HepG2 (cell line): Measurements from ENCODE around the gene ZXDC. TPM values are rescaled to one million over a fixed set of nuclear protein-coding genes. Genes with fewer than 3 reads are reported as not detected.

ENCODE experiments used
- ATAC-seq: fragments of 200-7000 bp; cut with Tn5 transposase; 3 replicates; pipeline ENCODE4 v1.9.1; 2020; ENCODE audit warnings: mild to moderate bottlenecking, moderate library complexity
- BruUV-seq: library from RNA; stranded (reverse); fragments of 400-500 nt; replicated peaks from 2 replicates; lab custom pipeline; 2021; lab: Mats Ljungman, UMichigan
- CTCF ChIA-PET: fragments of 300-600 bp; formaldehyde crosslinking; extraction: SDS; loops from one replicate; lab custom pipeline; 2021; ENCODE audit warnings: low total read pairs, inconsistent platforms, low intra/inter-chr PET ratio; lab: Yijun Ruan, JAX
- POLR2A ChIA-PET: fragments of 350-600 bp; sonication (Branson Sonifier 250); formaldehyde crosslinking; loops from one replicate; lab custom pipeline; 2020; ENCODE audit warnings: antibody characterized with exemption, inconsistent platforms; lab: Yijun Ruan, JAX
- DNase-seq: peaks from one replicate; pipeline ENCODE4 v3.0.0-alpha.2; 2015; ENCODE audit warnings: low spot score
- FAIRE-seq: peaks from 3 replicates; lab custom pipeline; 2011; peaks lifted over from hg19 to GRCh38; lab: Jason Lieb, UNC
- H2AFZ ChIP-seq: one replicate; pipeline ENCODE4 v1.6.1; 2011; ENCODE audit warnings: low read length, inconsistent platforms
- H3K27ac ChIP-seq: fragments of 300-600 bp; 3 replicates; pipeline ENCODE4 v1.8.0; 2011; ENCODE audit warnings: mixed run types, mild to moderate bottlenecking, mixed read lengths, low read length, inconsistent platforms; ENCODE audit not compliant: insufficient read depth; ENCODE audit errors: extremely low read length
- H3K27me3 ChIP-seq, 2 experiments: fragments of 200-600 bp in 1 of 2; 2 replicates in 1 of 2; 3 replicates in 1 of 2; pipeline versions ENCODE4 v1.6.0 to v1.8.0; 2011; ENCODE audit warnings: low read length in 2 of 2, mild to moderate bottlenecking in 2 of 2, moderate library complexity in 2 of 2, inconsistent platforms in 1 of 2; ENCODE audit not compliant: insufficient read depth in 2 of 2, control insufficient read depth in 1 of 2
- H3K36me3 ChIP-seq, 2 experiments: fragments of 200-600 bp in 1 of 2; replicated peaks in 1 of 2; 2 replicates in 1 of 2; 3 replicates in 1 of 2; pipeline versions ENCODE4 v1.5.1 to v1.8.0; 2011; ENCODE audit warnings: low read length in 2 of 2, inconsistent platforms in 1 of 2; ENCODE audit not compliant: insufficient read depth in 2 of 2, control insufficient read depth in 1 of 2
- H3K4me1 ChIP-seq: 2 replicates; pipeline ENCODE4 v1.5.1; 2012; ENCODE audit warnings: low read length, inconsistent platforms; ENCODE audit not compliant: insufficient read depth
- H3K4me2 ChIP-seq: 2 replicates; pipeline ENCODE4 v1.6.0; 2011; ENCODE audit warnings: low read depth, low read length, inconsistent platforms
- H3K4me3 ChIP-seq, 3 experiments: fragments of 200-600 bp in 1 of 3; sonication (generic), shearing (Covaris generic) in 1 of 3; replicated peaks in 1 of 3; 2 replicates each; pipeline ENCODE4 v1.5.1; 2011 to 2016; ENCODE audit warnings: low read length in 3 of 3, inconsistent platforms in 2 of 3, low read depth in 2 of 3, mild to moderate bottlenecking in 2 of 3, control low read depth in 1 of 3, mixed read lengths in 1 of 3; ENCODE audit not compliant: insufficient read depth in 1 of 3
- H3K79me2 ChIP-seq: one replicate; pipeline ENCODE4 v1.6.1; 2011; ENCODE audit warnings: low read length, inconsistent platforms; ENCODE audit not compliant: insufficient read depth
- H3K9ac ChIP-seq: 2 replicates; pipeline ENCODE4 v1.6.0; 2011; ENCODE audit warnings: mild to moderate bottlenecking, low read depth, low read length, inconsistent platforms; ENCODE audit not compliant: insufficient read depth
- H3K9me3 ChIP-seq: 2 replicates; pipeline ENCODE4 v1.5.1; 2012; ENCODE audit warnings: mild to moderate bottlenecking, low read length
- H4K20me1 ChIP-seq: 2 replicates; pipeline ENCODE4 v1.6.0; 2011; ENCODE audit warnings: inconsistent platforms, mild to moderate bottlenecking, low read length, moderate library complexity; ENCODE audit not compliant: insufficient read depth
- FLYWCH1 ChIP-seq: sonication (generic); formaldehyde crosslinking; IDR thresholded peaks from 2 replicates; pipeline ENCODE4 v1.8.1; 2023; ENCODE audit warnings: mild to moderate bottlenecking, missing genetic modification reagents
- IKZF1 ChIP-seq: fragments of 450-650 bp; IDR thresholded peaks from 2 replicates; pipeline ENCODE4 v1.7.1; 2016
- KDM2A ChIP-seq: sonication (generic); formaldehyde crosslinking; IDR thresholded peaks from 2 replicates; pipeline ENCODE4 v1.4.0; 2020; ENCODE audit warnings: low read depth, missing genetic modification reagents, borderline replicate concordance
- MED1 ChIP-seq: sonication (generic); formaldehyde crosslinking; IDR thresholded peaks from 2 replicates; pipeline ENCODE4 v1.4.0; 2020; ENCODE audit warnings: missing genetic modification reagents
- MEF2D ChIP-seq: sonication (generic); formaldehyde crosslinking; IDR thresholded peaks from 2 replicates; pipeline ENCODE4 v1.5.1; 2020; ENCODE audit warnings: mild to moderate bottlenecking, missing genetic modification reagents
- MXI1 ChIP-seq: IDR thresholded peaks from 3 replicates; pipeline ENCODE4 v1.6.1; 2012; ENCODE audit warnings: low read depth, low read length, inconsistent platforms, borderline replicate concordance
- NFKBIZ ChIP-seq: IDR thresholded peaks from 2 replicates; pipeline ENCODE4 v1.6.1; 2018; ENCODE audit warnings: missing genetic modification reagents, missing compliant biosample characterization
- RAD21 ChIP-seq: fragments of 450-650 bp; formaldehyde crosslinking; IDR thresholded peaks from 2 replicates; pipeline ENCODE4 v1.5.0; 2020; ENCODE audit warnings: mild to moderate bottlenecking
- SUZ12 ChIP-seq: fragments of 150-350 bp; IDR thresholded peaks from 2 replicates; pipeline ENCODE4 v1.6.1; 2014; ENCODE audit warnings: low read depth, low read length
- TEAD3 ChIP-seq: optimal IDR thresholded peaks from 2 replicates; pipeline ENCODE3; 2016; ENCODE audit warnings: borderline replicate concordance
- TEF ChIP-seq: sonication (generic); formaldehyde crosslinking; IDR thresholded peaks from 2 replicates; pipeline ENCODE4 v1.5.0; 2020; ENCODE audit warnings: missing genetic modification reagents
- ZNF280D ChIP-seq: sonication (generic); formaldehyde crosslinking; IDR thresholded peaks from 2 replicates; pipeline ENCODE4 v1.5.1; 2020; ENCODE audit warnings: mild to moderate bottlenecking, missing genetic modification reagents
- ZNF292 ChIP-seq: sonication (generic); formaldehyde crosslinking; IDR thresholded peaks from 2 replicates; pipeline ENCODE4 v1.8.1; 2022; ENCODE audit warnings: mild to moderate bottlenecking, low read depth, missing genetic modification reagents, borderline replicate concordance
- ZNF577 ChIP-seq: sonication (generic); formaldehyde crosslinking; IDR thresholded peaks from 2 replicates; pipeline ENCODE4 v1.4.0; 2020; ENCODE audit warnings: mild to moderate bottlenecking, low read depth, missing genetic modification reagents, borderline replicate concordance
- WGBS: methylation state at CpG from one replicate; pipeline ENCODE4 v1.1.6; 2017; ENCODE audit warnings: low lambda C conversion rate; 5-methylcytosine and 5-hydroxymethylcytosine counted together
- in situ Hi-C: cut with HindIII; loops from 2 replicates; pipeline ENCODE4 v1.10.0; 2017; ENCODE audit warnings: low pct_unique_long_range_greater_than_20kb; ENCODE audit not compliant: extremely low pct_ligation_motif_present
- intact Hi-C: fragments of 100-400 bp; cut with micrococcal nuclease; formaldehyde crosslinking; loops from one replicate; pipeline ENCODE4 v1.10.0; 2022; ENCODE audit not compliant: unreplicated experiment
- polyA plus RNA-seq, 8 experiments: library from polyadenylated mRNA; depleted of rRNA in 3 of 8; stranded (reverse) in 7 of 8; unstranded in 1 of 8; fragments of >200 nt; fragmentation: Illumina TruSeq in 4 of 8; extraction: Trizol in 4 of 8; gene quantifications; 2 replicates each; pipeline versions ENCODE4 v1.2.1 to v1.2.3, GENCODE V29; 2011 to 2016; ENCODE audit warnings: low read depth in 4 of 8, missing spikeins in 1 of 8, mixed read lengths in 1 of 8; ENCODE audit not compliant: insufficient read depth in 1 of 8
- total RNA-seq, 5 experiments: library from RNA; depleted of rRNA; stranded (reverse); fragments of >200 nt; fragmentation: Illumina TruSeq; extraction: Trizol; gene quantifications; 2 replicates each; pipeline ENCODE4 v1.2.3, GENCODE V29; 2016; ENCODE audit warnings: low read depth in 1 of 5
- TF ChIP-seq, protein P1 (sequence below): sonication (generic); formaldehyde crosslinking; IDR thresholded peaks from 2 replicates; pipeline ENCODE4 v1.8.0; 2022; ENCODE audit warnings: missing genetic modification reagents, mild to moderate bottlenecking, borderline replicate concordance
- TF ChIP-seq, protein P2 (sequence below): sonication (generic); formaldehyde crosslinking; IDR thresholded peaks from 2 replicates; pipeline ENCODE4 v1.4.0; 2020; ENCODE audit warnings: missing genetic modification reagents
- TF ChIP-seq, protein P3 (sequence below): sonication (generic); formaldehyde crosslinking; IDR thresholded peaks from 2 replicates; pipeline ENCODE4 v1.5.0; 2020; ENCODE audit warnings: missing genetic modification reagents

Gene ZXDC
- total and polyA plus RNA-seq, 2 of the 13 experiments (the other 11 are each of a cell fraction or from before 2014, with no cell fraction given), result 17.6 to 21.2 TPM

GRCh38 chr3:126494204-126494969, 18.7 kb upstream of the ZXDC start:
- in situ Hi-C loops (no loop called here), intact Hi-C loops (loop anchor here (10.0 kb wide), 1 partner anchor 60 kb away; the partner anchor contains the start of gene C3orf22)
- H2AFZ ChIP-seq, result no peak overlapping the region
- H3K79me2 ChIP-seq, result no peaks in the 10 kb centered on the region
- H3K27ac ChIP-seq, result no peak overlapping the region
- no peak overlapping the region for H3K9ac ChIP-seq
- POLR2A ChIA-PET, result no interaction called here
- 45% methylated on average over 12 of the region's 12 CpGs for WGBS
- H3K36me3 ChIP-seq, result no peaks in the 10 kb centered on the region
- DNase-seq (no peak), ATAC-seq (no peak), FAIRE-seq (no peak)
- no TSS peak for BruUV-seq
- no peaks in the 10 kb centered on the region for H3K9me3 ChIP-seq
- no peaks in the 10 kb centered on the region for H4K20me1 ChIP-seq
- CTCF ChIA-PET, result no interaction called here
- no peak overlapping the region for H3K4me3 ChIP-seq
- H3K4me1 ChIP-seq, result peaks cover 28% of the 10 kb centered on the region
- H3K27me3 ChIP-seq, result no peaks in the 10 kb centered on the region
- no peak overlapping the region for H3K4me2 ChIP-seq
- no peak for TF ChIP-seq ZNF280D
- no peak for TF ChIP-seq MXI1
- no peak for TF ChIP-seq ZNF292 (CRISPR knock-in tag)
- no peak for TF ChIP-seq ZNF577 (CRISPR knock-in tag)
- no peak for TF ChIP-seq KDM2A
- TF ChIP-seq SUZ12, result no peak
- TF ChIP-seq, protein P1, sequence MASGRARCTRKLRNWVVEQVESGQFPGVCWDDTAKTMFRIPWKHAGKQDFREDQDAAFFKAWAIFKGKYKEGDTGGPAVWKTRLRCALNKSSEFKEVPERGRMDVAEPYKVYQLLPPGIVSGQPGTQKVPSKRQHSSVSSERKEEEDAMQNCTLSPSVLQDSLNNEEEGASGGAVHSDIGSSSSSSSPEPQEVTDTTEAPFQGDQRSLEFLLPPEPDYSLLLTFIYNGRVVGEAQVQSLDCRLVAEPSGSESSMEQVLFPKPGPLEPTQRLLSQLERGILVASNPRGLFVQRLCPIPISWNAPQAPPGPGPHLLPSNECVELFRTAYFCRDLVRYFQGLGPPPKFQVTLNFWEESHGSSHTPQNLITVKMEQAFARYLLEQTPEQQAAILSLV (CRISPR knock-in tag), result no peak
- no peak for TF ChIP-seq IKZF1
- TF ChIP-seq MEF2D (CRISPR knock-in tag), result no peak
- TF ChIP-seq TEAD3 (CRISPR knock-in tag), result no peak
- no peak for TF ChIP-seq RAD21 (CRISPR knock-in tag)
- TF ChIP-seq MED1 (CRISPR knock-in tag), result no peak
- TF ChIP-seq, protein P2, sequence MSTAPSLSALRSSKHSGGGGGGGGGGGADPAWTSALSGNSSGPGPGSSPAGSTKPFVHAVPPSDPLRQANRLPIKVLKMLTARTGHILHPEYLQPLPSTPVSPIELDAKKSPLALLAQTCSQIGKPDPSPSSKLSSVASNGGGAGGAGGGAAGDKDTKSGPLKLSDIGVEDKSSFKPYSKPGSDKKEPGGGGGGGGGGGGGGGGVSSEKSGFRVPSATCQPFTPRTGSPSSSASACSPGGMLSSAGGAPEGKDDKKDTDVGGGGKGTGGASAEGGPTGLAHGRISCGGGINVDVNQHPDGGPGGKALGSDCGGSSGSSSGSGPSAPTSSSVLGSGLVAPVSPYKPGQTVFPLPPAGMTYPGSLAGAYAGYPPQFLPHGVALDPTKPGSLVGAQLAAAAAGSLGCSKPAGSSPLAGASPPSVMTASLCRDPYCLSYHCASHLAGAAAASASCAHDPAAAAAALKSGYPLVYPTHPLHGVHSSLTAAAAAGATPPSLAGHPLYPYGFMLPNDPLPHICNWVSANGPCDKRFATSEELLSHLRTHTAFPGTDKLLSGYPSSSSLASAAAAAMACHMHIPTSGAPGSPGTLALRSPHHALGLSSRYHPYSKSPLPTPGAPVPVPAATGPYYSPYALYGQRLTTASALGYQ (CRISPR knock-in tag), result no peak
- TF ChIP-seq FLYWCH1 (CRISPR knock-in tag), result no peak
- TF ChIP-seq NFKBIZ (CRISPR knock-in tag), result no peak
- TF ChIP-seq, protein P3, sequence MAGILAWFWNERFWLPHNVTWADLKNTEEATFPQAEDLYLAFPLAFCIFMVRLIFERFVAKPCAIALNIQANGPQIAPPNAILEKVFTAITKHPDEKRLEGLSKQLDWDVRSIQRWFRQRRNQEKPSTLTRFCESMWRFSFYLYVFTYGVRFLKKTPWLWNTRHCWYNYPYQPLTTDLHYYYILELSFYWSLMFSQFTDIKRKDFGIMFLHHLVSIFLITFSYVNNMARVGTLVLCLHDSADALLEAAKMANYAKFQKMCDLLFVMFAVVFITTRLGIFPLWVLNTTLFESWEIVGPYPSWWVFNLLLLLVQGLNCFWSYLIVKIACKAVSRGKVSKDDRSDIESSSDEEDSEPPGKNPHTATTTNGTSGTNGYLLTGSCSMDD (CRISPR knock-in tag), result no peak
- no peak for TF ChIP-seq TEF (CRISPR knock-in tag)
